Stimulated activated CD8-positive, alpha-beta memory T cell treated with anti-CD3 and anti-CD28 coated beads, Interleukin-2, amount 100 ng/mL, for 48 hours (primary cell): ENCODE measurements around the gene ADPRS.
A peak's percentile ranks its signal among the peaks of the same experiment; 100 is the strongest.

Experiments
- DNase-seq, 2 donors: peaks; one replicate each; pipeline ENCODE4 v3.0.0-alpha.2; 2020; ENCODE audit warnings: low read depth in 2 of 2

Gene ADPRS

GRCh38 chr1:36088577-36089392, at the start of gene ADPRS:
Gene ADPRS, plus strand, starts transcription at chr1:36088892. Its CDS starts 13 bp downstream, at chr1:36088905.
- peak; percentile 84 to 91 for DNase-seq

GRCh38 chr1:36040238-36040637, 48.5 kb upstream of the ADPRS start:
- no peak for DNase-seq

- DNase-seq, result no peak
Measured at GRCh38 chr1:36051821-36052220, 36.9 kb upstream of the ADPRS start.

GRCh38 chr1:36053978-36054377, 34.7 kb upstream of the ADPRS start:
- DNase-seq, result no peak

- no peak for DNase-seq
Measured at GRCh38 chr1:36055706-36056105, 33.0 kb upstream of the ADPRS start.

- DNase-seq, result no peak
Measured at GRCh38 chr1:36062315-36062714, 26.4 kb upstream of the ADPRS start.

- no peak for DNase-seq
Measured at GRCh38 chr1:36067871-36068270, 20.8 kb upstream of the ADPRS start.

GRCh38 chr1:36068866-36069265, 19.8 kb upstream of the ADPRS start:
- no peak for DNase-seq

- DNase-seq, result no peak
Measured at GRCh38 chr1:36070349-36070748, 18.3 kb upstream of the ADPRS start.

- DNase-seq, result no peak
Measured at GRCh38 chr1:36076979-36077573, 11.6 kb upstream of the ADPRS start.

GRCh38 chr1:36080236-36080635, 8.5 kb upstream of the ADPRS start:
- no peak for DNase-seq

GRCh38 chr1:36080801-36081200, 7.9 kb upstream of the ADPRS start:
- no peak for DNase-seq

GRCh38 chr1:36081926-36082485, 6.7 kb upstream of the ADPRS start:
- DNase-seq, result no peak

GRCh38 chr1:36083219-36083618, 5.5 kb upstream of the ADPRS start:
- DNase-seq, result no peak

GRCh38 chr1:36083635-36084496, 4.8 kb upstream of the ADPRS start, which contains the start of gene TEKT2:
Gene TEKT2, plus strand, starts transcription at chr1:36084094. Its CDS starts 828 bp downstream, at chr1:36084922.
- no peak for DNase-seq

- DNase-seq, result no peak
Measured at GRCh38 chr1:36084497-36085115, 4.1 kb upstream of the ADPRS start.

GRCh38 chr1:36085126-36085525, 3.6 kb upstream of the ADPRS start:
- DNase-seq, result no peak

- DNase-seq, result no peak
Measured at GRCh38 chr1:36085686-36086526, 2.8 kb upstream of the ADPRS start.

GRCh38 chr1:36086529-36087232, 2.0 kb upstream of the ADPRS start:
- DNase-seq, result no peak
